MG63 (cell line): ENCODE data around the gene PARD3B. TPM values are rescaled to one million over a fixed set of nuclear protein-coding genes. Genes with fewer than 3 reads are reported as not detected.

Experiments
- DNase-seq: peaks from one replicate; pipeline ENCODE4 v3.0.0-alpha.2; 2020
- H3K27me3 ChIP-seq: fragments of 250-450 bp; sonication (Bioruptor Pico); 2 replicates; pipeline ENCODE4 v1.5.1; 2020; ENCODE audit warnings: mild to moderate bottlenecking, moderate library complexity
- H3K36me3 ChIP-seq: fragments of 250-450 bp; sonication (Bioruptor Pico); 2 replicates; pipeline ENCODE4 v1.5.1; 2020; ENCODE audit warnings: mild to moderate bottlenecking, moderate library complexity
- H3K4me3 ChIP-seq: fragments of 250-450 bp; sonication (Bioruptor Pico); 2 replicates; pipeline ENCODE4 v1.5.1; 2020; ENCODE audit warnings: mild to moderate bottlenecking, moderate library complexity
- H3K9me3 ChIP-seq: fragments of 250-450 bp; sonication (Bioruptor Pico); 2 replicates; pipeline ENCODE4 v1.5.1; 2020; ENCODE audit warnings: mild to moderate bottlenecking, moderate library complexity
- total RNA-seq: library from RNA; depleted of rRNA; stranded (reverse); fragments of >200 nt; shearing (Covaris generic); gene quantifications from 2 replicates; pipeline ENCODE4 v1.2.3, GENCODE V29; 2014; ENCODE audit warnings: low replicate concordance; rRNA removed

Gene PARD3B
- 4.5 and 6.2 TPM in 2 replicates for total RNA-seq

GRCh38 chr2:204544961-204545860 is at the start of gene PARD3B:
Gene PARD3B (plus strand): TSS chr2:204545475. CDS start chr2:204546000, 525 bp downstream.
- no peaks in the 10 kb centered on the region for H3K36me3 ChIP-seq
- peak; percentile 69 for DNase-seq
- H3K4me3 ChIP-seq = peak within 1 kb of the TSS; percentile 66

GRCh38 chr2:204496779-204497178 is 48.5 kb upstream of the PARD3B start:
- Histone ChIP-seq H3K36me3 (no peaks in the 10 kb centered on the region), H3K4me3 (no peak overlapping the region), H3K27me3 (no peaks in the 10 kb centered on the region), H3K9me3 (no peaks in the 10 kb centered on the region)
- DNase-seq = no peak

More at GRCh38 chr2:204544961-204545860, at the start of gene PARD3B:
- no peaks in the 10 kb centered on the region for H3K27me3 ChIP-seq
- H3K9me3 ChIP-seq = no peaks in the 10 kb centered on the region

- Histone ChIP-seq H3K36me3 (no peaks in the 10 kb centered on the region), H3K27me3 (no peaks in the 10 kb centered on the region), H3K9me3 (no peaks in the 10 kb centered on the region), H3K4me3 (no peak overlapping the region)
- no peak for DNase-seq
Observed at GRCh38 chr2:204497855-204498254, 47.4 kb upstream of the PARD3B start.

- no peaks in the 10 kb centered on the region for H3K27me3 ChIP-seq
- no peak overlapping the region for H3K4me3 ChIP-seq
- no peaks in the 10 kb centered on the region for H3K9me3 ChIP-seq
- DNase-seq = no peak
- no peaks in the 10 kb centered on the region for H3K36me3 ChIP-seq
Observed at GRCh38 chr2:204498291-204498690, 47.0 kb upstream of the PARD3B start.

- DNase-seq = no peak
Observed at GRCh38 chr2:204503869-204504268, 41.4 kb upstream of the PARD3B start.

GRCh38 chr2:204504594-204504993 is 40.7 kb upstream of the PARD3B start:
- Histone ChIP-seq H3K27me3 (no peaks in the 10 kb centered on the region), H3K9me3 (no peaks in the 10 kb centered on the region), H3K36me3 (no peaks in the 10 kb centered on the region), H3K4me3 (no peak overlapping the region)
- DNase-seq = no peak

More at GRCh38 chr2:204503869-204504268, 41.4 kb upstream of the PARD3B start:
- Histone ChIP-seq H3K36me3 (no peaks in the 10 kb centered on the region), H3K4me3 (no peak overlapping the region), H3K27me3 (no peaks in the 10 kb centered on the region), H3K9me3 (no peaks in the 10 kb centered on the region)

- DNase-seq = no peak
Observed at GRCh38 chr2:204505488-204505887, 39.8 kb upstream of the PARD3B start.

GRCh38 chr2:204505946-204506345 is 39.3 kb upstream of the PARD3B start:
- Histone ChIP-seq H3K27me3 (no peaks in the 10 kb centered on the region), H3K36me3 (no peaks in the 10 kb centered on the region), H3K9me3 (no peaks in the 10 kb centered on the region), H3K4me3 (no peak overlapping the region)
- DNase-seq = peak; percentile 42

More at GRCh38 chr2:204505488-204505887, 39.8 kb upstream of the PARD3B start:
- H3K9me3 ChIP-seq = no peaks in the 10 kb centered on the region
- no peaks in the 10 kb centered on the region for H3K27me3 ChIP-seq
- no peaks in the 10 kb centered on the region for H3K36me3 ChIP-seq
- no peak overlapping the region for H3K4me3 ChIP-seq

- Histone ChIP-seq H3K4me3 (no peak overlapping the region), H3K27me3 (no peaks in the 10 kb centered on the region), H3K36me3 (no peaks in the 10 kb centered on the region), H3K9me3 (no peaks in the 10 kb centered on the region)
- no peak for DNase-seq
Observed at GRCh38 chr2:204507636-204508035, 37.6 kb upstream of the PARD3B start.

GRCh38 chr2:204510709-204511420 is 34.4 kb upstream of the PARD3B start:
- DNase-seq = no peak
- Histone ChIP-seq H3K9me3 (no peaks in the 10 kb centered on the region; the same call in 1 of the 2 replicates), H3K4me3 (no peak overlapping the region), H3K27me3 (no peaks in the 10 kb centered on the region), H3K36me3 (no peaks in the 10 kb centered on the region)

GRCh38 chr2:204514439-204514838 is 30.8 kb upstream of the PARD3B start:
- no peak for DNase-seq
- Histone ChIP-seq H3K9me3 (no peaks in the 10 kb centered on the region; the same call in 1 of the 2 replicates), H3K4me3 (no peak overlapping the region), H3K27me3 (no peaks in the 10 kb centered on the region), H3K36me3 (no peaks in the 10 kb centered on the region)

GRCh38 chr2:204515416-204515815 is 29.9 kb upstream of the PARD3B start:
- no peaks in the 10 kb centered on the region; the same call in 1 of the 2 replicates for H3K9me3 ChIP-seq
- no peak for DNase-seq
- no peaks in the 10 kb centered on the region for H3K27me3 ChIP-seq
- H3K36me3 ChIP-seq = no peaks in the 10 kb centered on the region
- no peak overlapping the region for H3K4me3 ChIP-seq

GRCh38 chr2:204517154-204517553 is 28.1 kb upstream of the PARD3B start:
- Histone ChIP-seq H3K27me3 (no peaks in the 10 kb centered on the region), H3K36me3 (no peaks in the 10 kb centered on the region), H3K4me3 (no peak overlapping the region), H3K9me3 (no peaks in the 10 kb centered on the region; the same call in 1 of the 2 replicates)
- no peak for DNase-seq

- Histone ChIP-seq H3K9me3 (no peaks in the 10 kb centered on the region), H3K27me3 (no peaks in the 10 kb centered on the region), H3K4me3 (no peak overlapping the region), H3K36me3 (no peaks in the 10 kb centered on the region)
- no peak for DNase-seq
Observed at GRCh38 chr2:204529795-204530463, 15.3 kb upstream of the PARD3B start.

GRCh38 chr2:204530464-204530805 is 14.8 kb upstream of the PARD3B start:
- Histone ChIP-seq H3K27me3 (no peaks in the 10 kb centered on the region), H3K9me3 (peaks cover 2% of the 10 kb centered on the region; the same call in 1 of the 2 replicates), H3K4me3 (no peak overlapping the region), H3K36me3 (no peaks in the 10 kb centered on the region)
- no peak for DNase-seq

GRCh38 chr2:204533629-204534370 is 11.5 kb upstream of the PARD3B start:
- H3K4me3 ChIP-seq = no peak overlapping the region
- H3K27me3 ChIP-seq = no peaks in the 10 kb centered on the region
- no peaks in the 10 kb centered on the region for H3K36me3 ChIP-seq
- H3K9me3 ChIP-seq = peaks cover 2% of the 10 kb centered on the region; the same call in 1 of the 2 replicates
- peak; percentile 72 for DNase-seq
